NCI-H524 treated with DMSO at 0.1 percent for 48 hours (cell line): Measurements from ENCODE around the gene NSD1.
"Not testable (repeated sequence)": the region's sequence is repeated elsewhere in the genome, so short reads cannot be mapped to it uniquely, and the experiment has no call there.

ENCODE experiments used
- DNase-seq: peaks from one replicate; lab custom pipeline; 2025; lab: John Stamatoyannopoulos, UW

The NSD1 gene

DNA sequence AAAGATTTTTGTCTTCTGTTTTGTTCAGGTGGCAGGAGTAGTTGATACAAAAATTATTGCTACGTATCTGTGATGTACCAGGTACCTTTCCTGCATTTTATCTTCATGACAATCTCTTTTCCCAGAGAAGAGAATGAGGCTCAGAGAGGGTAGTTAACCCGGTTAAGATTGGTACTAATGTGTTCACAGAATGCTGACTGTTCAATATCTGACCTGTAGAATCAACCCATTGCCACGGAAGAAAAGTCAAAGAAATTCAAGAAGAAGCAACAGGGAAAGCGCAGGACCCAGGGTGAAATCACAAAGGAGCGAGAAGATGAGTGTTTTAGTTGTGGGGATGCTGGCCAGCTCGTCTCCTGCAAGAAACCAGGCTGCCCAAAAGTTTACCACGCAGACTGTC is 158.2 kb downstream of the NSD1 start:
- DNase-seq, result no peak

DNA sequence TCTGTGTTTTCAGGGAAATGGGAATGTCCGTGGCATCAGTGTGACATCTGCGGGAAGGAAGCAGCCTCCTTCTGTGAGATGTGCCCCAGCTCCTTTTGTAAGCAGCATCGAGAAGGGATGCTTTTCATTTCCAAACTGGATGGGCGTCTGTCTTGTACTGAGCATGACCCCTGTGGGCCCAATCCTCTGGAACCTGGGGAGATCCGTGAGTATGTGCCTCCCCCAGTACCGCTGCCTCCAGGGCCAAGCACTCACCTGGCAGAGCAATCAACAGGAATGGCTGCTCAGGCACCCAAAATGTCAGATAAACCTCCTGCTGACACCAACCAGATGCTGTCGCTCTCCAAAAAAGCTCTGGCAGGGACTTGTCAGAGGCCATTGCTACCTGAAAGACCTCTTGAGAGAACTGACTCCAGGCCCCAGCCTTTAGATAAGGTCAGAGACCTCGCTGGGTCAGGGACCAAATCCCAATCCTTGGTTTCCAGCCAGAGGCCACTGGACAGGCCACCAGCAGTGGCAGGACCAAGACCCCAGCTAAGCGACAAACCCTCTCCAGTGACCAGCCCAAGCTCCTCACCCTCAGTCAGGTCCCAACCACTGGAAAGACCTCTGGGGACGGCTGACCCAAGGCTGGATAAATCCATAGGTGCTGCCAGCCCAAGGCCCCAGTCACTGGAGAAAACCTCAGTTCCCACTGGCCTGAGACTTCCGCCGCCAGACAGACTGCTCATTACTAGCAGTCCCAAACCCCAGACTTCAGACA is 160.4 kb downstream of the NSD1 start:
- no peak for DNase-seq

DNA sequence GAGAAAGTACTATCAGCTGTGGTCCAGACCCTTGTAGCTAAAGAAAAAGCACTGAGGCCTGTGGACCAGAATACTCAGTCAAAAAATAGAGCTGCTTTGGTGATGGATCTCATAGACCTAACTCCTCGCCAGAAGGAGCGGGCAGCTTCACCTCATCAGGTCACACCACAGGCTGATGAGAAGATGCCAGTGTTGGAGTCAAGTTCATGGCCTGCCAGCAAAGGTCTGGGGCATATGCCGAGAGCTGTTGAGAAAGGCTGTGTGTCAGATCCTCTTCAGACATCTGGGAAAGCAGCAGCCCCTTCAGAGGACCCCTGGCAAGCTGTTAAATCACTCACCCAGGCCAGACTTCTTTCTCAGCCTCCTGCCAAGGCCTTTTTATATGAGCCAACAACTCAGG is 161.1 kb downstream of the NSD1 start:
- no peak for DNase-seq

DNA sequence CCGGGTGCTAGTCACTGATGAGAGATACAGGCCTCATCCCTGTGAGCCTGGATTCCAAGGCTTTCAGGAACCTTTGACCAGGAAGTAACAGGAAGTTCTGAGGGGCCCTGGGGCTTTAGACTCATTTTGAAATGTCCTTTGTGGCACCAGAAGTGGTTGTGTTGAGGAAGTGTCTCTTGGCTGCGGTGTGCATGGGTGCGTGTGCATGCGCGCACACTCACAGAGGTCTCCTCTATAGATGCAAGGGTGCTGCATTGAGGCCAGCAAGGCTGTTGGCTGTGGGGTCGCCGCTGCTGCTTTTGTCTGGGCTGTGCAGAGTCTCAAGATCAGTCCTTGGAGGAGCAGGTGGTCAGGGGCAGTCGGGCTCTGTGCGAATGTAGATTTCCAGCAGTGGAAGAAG is 162.4 kb downstream of the NSD1 start:
- DNase-seq, result no peak

DNA sequence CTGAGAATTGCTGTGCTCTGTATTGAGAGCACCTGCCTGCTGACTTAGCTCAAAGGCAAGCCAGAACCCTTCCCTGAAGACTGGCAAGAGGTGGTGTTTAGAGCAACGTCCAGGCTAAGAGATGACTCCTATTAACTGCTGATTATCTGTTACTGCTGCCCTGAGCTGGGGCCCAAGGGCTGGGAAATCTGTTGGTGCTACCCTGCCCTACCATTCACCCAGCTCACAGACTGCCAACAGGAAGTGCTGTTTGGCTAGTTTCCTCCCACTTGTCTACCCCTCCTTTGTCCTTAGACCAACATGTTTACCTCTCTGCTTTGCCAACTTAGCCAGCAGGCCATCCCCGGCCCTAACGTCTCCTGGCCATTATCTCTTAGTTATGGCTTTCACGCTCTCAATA is 163.0 kb downstream of the NSD1 start:
- no peak for DNase-seq

DNA sequence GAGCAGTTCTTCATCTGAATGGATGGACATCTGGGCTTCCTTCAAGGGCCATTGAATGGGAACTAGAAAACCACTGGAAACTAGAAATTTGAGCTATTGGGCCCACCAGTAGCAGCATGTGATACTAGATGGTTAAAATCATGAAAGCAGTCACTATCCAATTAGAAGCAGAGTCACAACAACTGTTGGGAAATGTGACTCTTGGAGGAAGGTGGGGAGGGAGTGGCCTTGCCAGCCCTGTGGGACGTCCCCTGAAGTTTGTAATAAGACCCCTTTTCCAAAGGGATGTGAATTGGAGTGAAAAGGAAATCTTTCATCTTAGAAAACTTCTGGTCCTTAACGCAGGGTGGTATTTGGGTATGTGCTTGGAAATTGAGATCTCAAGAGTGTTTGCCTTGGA is 164.3 kb downstream of the NSD1 start:
- DNase-seq, result no peak

DNA sequence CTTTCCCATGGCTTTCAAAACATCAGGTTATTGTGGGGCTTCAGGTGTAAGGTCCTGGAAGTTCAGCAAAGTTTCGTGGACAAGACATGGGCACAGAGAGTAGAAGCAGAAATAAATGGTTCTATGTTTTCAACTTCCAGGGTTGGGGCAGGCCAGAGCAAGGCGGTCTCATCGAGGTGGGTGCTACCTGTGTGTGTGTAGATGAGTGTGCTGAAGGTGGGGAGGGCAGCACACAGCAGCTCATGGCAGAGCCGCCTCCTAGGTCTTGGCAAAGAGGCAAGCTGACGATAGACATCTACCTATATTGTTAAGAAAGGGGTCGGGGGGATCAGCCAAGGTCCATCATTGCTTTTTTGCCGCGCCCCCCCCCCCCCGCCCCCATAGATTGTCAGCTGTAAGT is 166.1 kb downstream of the NSD1 start:
- no peak for DNase-seq

DNA sequence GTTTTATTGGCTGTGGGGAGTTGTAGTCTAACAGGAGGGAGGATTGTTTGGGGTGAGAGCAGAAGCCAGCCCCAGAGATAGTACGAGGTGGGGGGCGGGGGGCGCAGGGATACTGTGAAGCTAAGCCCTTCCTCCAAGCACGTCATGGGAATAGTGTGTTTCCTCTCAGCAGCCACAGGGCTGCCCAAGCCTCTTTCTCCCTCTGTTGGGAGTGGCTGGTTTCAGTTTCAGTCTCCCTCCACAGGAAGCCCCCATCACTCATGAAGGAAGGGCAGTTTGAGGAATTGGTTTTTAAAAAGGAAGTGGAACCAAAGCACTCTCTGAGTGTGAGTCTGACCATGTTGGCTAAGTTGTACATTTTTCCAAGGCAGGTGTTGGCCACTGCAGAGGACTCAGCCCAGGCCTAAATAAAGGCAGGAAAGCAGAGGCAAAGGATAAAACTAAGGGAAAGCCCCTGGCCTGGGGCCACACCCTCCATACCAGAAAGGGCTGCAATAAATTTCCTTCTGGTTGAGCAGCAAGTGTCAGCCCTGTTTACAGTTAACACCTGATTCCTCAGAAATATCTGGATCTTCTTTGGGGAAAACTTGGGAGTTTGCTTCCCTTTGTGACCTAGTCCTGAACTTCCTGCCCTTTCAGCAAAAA is 166.8 kb downstream of the NSD1 start:
- DNase-seq, result no peak

DNA sequence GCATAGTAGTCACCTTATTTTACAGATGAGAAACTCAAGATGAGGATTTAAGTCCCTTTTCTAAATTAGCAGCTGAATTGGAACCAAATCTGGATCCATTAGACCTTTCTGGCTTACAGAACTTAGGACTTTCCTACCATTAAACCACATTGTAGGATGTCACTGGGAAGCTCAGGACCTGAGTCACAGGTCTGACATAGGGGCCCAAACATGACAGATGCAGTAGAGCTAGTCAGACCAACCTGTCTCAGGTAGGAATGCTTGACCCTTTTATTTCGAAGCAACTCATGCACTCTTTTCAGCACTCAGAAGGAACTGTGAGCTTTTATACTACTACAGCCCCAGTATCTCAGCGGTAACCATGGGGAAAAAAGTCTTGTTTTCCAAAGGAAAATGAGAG is 167.4 kb downstream of the NSD1 start:
- DNase-seq, result no peak

DNA sequence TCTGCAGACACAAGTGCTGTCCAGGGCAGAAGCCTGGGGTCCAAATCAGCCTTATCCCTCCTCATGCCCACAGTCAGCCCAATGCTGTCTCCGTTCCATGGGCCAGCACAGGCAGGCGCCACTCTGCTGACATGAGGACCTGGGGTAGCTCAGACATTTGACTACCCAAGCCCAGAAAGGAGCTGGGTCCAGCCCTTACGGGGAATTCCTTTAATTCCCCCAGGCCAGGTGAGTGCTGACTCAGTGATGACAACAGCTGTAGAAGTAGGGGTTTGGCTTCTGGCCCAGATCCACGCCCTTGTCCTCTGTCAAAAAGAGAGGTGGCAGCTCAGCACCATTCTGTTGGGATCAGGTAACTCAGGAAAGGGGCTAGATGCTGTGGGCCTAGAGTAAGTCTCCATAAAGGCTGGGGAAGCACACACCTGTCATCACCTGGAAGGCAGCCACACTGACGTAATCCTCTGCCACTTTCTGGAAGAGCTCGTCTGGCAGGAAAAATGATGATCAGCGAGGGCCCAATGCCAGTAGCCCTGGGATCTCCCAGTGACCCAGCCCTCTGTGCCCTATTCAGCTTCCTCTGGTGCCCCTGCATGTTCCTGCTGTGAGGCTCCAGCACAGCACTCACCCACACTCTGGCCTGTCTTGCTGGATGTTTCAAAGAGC is 168.1 kb downstream of the NSD1 start:
- DNase-seq, result no peak

DNA sequence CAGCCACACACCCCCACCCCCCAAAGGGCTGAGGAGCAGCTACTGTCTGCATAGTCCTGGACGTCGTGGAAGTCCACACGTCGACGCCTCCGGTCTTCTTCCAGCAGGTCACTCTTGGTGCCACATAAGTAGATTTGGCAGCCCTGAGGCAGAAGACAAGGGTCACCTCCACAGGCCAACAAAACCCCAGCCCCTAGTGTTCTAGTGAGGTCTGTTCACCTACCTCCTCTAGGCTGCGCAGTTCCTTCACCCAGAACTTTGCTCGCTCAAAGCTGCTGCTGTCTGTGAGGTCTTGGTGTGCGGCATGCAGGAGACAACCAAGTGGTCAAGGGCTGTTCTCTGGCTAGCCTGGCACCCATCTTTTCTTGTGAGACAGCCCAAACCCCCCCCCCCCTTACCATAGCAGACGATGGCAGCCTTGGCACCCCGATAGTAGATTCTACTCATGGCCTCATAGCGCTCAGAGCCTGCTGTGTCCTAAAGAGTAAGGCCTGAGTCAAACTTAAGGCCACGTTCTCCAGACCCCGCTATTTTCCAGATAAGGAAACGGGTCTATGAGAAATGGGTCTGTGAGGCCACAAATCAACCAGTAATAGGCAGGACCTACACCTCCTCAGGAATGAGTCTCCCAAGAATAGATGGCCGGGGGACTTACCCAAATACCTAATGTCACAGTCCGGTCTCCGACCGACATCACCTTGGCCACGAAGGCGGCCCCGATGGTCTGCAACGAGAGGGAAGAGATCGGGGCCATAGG is 169.0 kb downstream of the NSD1 start:
- DNase-seq, result no peak

DNA sequence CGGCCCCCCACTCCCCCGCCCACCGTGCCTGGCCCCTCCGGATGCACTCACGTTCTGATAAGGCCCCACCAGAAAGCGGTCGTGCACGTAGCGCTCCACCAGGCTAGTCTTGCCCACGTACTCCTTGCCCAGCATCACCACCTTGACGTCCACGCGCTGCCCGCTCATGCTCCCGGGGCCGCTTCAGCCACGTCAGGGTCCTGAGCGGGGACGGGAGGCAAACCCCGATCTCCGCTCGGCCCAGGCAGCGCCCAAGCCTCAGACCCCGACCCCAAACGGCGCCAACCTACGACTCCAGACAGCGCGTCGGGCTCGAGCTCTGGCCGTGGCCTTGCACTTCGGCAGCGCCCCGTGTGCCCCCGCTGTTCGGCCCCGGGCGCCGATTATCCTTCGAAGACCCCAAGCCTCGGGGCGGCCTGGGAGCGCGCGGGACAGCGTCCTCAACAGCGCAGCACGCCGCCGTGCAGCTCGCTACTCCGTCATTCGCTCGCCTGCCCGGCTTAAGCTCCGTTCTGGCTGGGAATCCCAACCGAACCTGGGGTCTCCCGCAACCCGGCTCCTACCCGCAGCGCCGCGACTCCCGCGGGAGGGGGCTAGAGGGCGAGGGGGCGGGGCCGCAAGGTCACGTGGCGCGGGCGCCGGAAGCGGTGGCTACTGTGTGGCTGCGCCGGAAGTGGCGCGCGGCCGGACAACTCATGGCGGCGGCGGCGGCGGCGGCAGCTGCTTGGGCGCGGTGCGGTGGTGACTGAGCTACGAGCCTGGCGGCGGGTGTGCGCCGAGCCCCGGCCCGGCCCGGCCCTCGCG is 169.8 kb downstream of the NSD1 start, which contains the start of the genes PRELID1 and RAB24:
Gene PRELID1, plus strand, starts transcription at position 679 of the 804 bp plus-strand sequence. CDS start 187 bp downstream, outside the sequence.
Gene RAB24, minus strand, starts transcription at position 599 of the 804 bp plus-strand sequence. Its CDS starts 431 bp downstream, at position 168.
- DNase-seq, result peak; percentile 12

DNA sequence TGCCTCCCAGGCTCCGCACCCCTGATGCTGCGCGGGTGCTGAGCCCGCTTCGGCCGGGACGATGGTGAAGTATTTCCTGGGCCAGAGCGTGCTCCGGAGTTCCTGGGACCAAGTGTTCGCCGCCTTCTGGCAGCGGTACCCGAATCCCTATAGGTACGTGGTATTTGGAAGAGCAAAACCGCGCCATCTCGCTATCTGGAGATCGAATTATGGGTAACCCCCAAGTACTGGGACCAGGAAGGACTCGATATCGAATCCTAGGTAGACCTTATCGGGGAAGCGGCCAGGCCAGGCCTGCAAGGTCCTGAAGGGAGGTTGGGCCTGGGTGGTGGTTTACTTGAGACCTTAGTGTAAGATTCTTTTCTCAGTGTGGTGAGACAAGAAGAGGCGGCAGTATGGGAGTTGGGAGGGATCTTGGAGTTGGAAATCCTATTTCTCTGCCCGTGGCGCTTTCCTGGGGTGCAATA is 170.4 kb downstream of the NSD1 start:
- DNase-seq, result no peak

DNA sequence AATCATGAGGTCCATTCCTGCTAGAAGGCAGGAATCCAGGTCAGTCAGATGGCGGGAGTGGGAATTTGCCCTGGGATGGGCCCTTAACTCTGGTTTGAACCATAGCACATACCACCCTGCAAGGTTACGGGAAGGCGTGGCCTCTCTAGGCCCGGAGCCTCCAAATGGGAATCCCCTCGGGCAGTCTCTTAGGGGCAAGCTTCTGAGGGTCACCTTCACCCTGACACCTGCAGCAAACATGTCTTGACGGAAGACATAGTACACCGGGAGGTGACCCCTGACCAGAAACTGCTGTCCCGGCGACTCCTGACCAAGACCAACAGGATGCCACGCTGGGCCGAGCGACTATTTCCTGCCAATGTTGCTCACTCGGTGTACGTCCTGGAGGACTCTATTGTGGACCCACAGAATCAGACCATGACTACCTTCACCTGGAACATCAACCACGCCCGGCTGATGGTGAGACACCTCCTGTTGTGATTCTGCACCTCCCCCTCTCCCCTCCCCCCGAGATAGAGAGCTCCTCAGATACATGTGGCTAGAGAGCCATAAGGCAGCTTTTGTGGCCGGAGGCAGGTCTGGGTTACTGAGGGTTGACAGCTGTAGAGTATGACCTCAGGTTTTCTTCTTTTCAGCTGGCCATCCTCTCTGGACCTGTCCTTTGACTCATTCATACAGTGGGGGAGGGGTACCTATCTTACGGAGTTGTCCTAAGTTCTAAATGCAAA is 171.0 kb downstream of the NSD1 start:
- no peak for DNase-seq

DNA sequence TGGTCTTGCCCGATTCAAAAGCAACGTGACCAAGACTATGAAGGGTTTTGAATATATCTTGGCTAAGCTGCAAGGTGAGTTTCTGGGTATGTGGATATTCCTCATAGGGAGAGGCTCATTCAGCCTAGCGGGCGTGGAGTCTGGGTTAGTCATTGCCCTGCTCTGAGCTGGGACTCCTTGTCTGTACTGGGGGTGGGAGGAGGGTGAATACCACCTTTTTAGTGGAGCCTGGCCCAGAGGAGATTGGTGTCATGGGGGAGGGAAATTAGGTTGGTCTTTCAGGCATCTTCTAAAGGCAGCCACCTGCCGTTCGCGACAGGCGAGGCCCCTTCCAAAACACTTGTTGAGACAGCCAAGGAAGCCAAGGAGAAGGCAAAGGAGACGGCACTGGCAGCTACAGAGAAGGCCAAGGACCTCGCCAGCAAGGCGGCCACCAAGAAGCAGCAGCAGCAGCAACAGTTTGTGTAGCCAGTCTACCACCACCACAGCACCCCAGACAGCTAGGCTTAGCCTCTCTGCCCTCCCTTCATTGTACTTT is 172.6 kb downstream of the NSD1 start:
- DNase-seq, result not testable (repeated sequence)

DNA sequence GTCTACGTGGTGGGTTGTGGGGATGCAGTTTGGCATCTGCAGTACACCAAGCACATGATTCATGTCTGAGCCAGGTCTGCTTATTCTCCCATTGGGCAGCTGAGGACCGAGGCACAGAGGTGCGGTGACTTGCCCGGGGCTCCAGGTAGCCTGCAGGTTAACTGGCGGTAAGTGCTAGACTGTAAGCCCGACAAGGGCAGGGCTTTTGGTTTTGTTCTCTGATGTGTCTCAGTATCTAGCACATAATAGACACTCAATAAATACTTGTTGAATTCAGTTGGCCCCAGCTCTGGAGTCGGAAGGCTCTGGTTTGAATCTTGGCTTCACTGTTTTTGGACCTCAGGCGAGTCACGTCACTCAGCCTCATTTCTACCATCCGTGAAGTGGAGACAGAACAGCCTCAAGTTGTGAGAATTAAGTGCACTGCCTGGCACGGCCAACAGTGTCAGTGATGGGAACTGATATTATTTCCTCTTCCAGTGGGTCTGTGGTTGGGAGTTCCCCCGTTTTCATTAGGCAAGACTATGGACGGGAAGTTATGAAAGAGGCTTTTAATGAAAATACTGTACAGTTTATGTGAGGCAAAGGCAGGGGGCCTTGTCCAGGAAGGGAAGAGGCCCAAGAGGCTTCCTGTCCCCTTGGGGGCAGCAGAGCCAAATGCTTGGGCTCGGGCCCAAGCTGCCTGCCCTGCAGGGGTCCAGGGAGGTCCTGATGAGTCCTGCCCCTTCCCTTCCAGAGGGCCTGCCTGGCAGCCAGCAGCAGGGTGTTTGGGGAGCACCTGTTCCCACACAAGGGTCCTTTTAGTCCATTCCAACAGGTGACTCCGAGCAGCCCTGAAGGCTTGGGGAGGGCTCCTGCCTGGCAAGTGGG is 173.3 kb downstream of the NSD1 start:
- DNase-seq, result no peak

DNA sequence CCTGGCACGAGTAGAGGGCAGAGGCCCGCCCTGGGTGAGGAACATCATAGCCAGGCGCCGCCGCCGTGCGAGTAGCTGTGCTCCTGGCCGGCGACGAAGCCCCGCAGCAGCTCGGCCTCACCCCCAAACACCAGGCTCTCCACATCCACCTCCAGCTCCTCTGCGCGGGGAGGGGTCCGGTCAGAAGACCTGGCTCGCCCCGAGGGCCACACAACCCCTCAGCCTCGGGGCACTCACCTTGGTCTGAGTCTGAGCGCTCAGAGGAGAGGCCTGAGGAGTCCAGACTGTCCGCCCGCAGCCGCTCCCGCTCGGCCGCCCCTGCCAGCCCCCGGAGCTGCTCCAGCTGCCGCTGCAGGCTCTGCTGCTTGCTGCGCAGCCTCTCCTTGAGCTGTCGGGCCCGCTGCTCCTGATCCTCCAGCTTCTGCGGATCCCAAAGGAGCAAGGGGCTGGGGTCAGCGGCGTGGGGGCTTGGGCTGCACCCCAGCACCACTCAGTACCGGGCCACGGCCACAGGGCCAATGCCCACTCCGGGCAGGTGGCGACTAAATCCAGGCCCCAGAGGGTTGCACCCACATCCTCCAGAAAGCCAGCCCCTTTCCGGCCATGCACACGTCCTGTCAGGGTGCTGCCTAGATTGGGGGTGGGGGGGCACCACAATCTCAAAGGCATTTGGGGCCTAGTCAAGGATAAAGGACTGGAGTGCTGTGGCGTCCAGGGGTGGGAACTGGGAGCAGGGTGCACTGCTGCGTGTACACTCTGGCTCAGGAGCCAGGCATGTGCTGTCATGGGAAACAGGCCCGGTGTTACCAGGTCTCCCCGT is 174.2 kb downstream of the NSD1 start:
- DNase-seq, result no peak

DNA sequence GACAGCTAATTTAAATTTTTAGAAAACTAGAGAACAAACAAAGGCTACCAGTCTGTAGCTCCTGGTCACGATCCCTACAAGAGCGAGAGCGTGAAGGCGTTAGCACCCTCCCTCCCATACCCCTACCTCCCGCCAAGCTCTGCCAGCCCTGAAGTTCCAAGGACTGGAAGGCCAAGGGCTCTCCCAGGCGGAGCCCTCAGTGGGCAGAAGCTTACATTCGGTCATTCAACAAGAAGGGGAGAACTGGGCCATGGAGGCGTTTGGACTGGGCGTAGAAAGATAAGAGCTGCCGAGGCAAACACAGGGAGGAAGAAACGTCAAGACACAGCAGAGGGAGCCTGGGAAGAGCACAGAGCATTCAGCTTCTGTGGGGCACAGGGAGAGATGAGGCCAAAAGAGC is 175.2 kb downstream of the NSD1 start:
- no peak for DNase-seq
